Measurements from ENCODE around the gene CMTM4. TPM values are rescaled to one million over a fixed set of nuclear protein-coding genes. Genes with fewer than 3 reads are reported as not detected.

CMTM4 gene
- total and polyA plus RNA-seq, 11 donors, result 4.5 to 22.5 (median 12.2) TPM

- H3K9me3 ChIP-seq, result no peaks in the 10 kb centered on the region
- peaks cover 0 to 53% (median 29%) of the 10 kb centered on the region in 9 donors for H3K36me3 ChIP-seq
- 91 to 96% (median 94%) methylated on average over 43 to 54 of the region's 54 CpGs for WGBS, 4 donors
- no peak for ATAC-seq
- TF ChIP-seq CTCF (IDR thresholded peaks at IDR 0.05) (no peak), POLR2A (IDR thresholded peaks at IDR 0.05) (no peak)
- no peak within 1 kb of the TSS for H3K4me3 ChIP-seq
- no peak within 1 kb of the TSS for H3K27ac ChIP-seq
- peaks cover 0 to 18% (median 0%) of the 10 kb centered on the region in 12 donors for H3K4me1 ChIP-seq
- intact Hi-C loops (cut with DNase I), result no loop called here
- DNase-seq, result no peak
- H3K27me3 ChIP-seq, result no peaks in the 10 kb centered on the region
Measured at GRCh38 chr16:66566051-66566901, 130.3 kb downstream of the CMTM4 start, which contains the start of gene CMTM1. TSS of gene CMTM1 (plus strand) at chr16:66566439. CDS start at chr16:66566514, 75 bp downstream.

Other genes starting within 250 kb of the CMTM4 start
- gene TK2, start 146.6 kb downstream of the CMTM4 start, total RNA-seq, result 10 to 100 TPM; 13.9 to 29.4 (median 17.4) TPM
- 10 to 100 TPM in 1 of 2 donors, 1 to 10 TPM in 1; 9.4 to 10.5 TPM for gene TK2, start 146.6 kb downstream of the CMTM4 start, polyA plus RNA-seq
- 10 to 100 TPM in 2 of 9 donors, 1 to 10 TPM in 7; 4.1 to 28.9 (median 6.4) TPM for gene CKLF, start 144.2 kb downstream of the CMTM4 start, total RNA-seq
- 10 to 100 TPM in 1 of 2 donors, 1 to 10 TPM in 1; 4.9 to 18.8 TPM for gene CKLF, start 144.2 kb downstream of the CMTM4 start, polyA plus RNA-seq
- 1 to 10 TPM in 5 of 9 donors, under 1 TPM in 3, not detected in 1; 0.49 to 2.4 (median 1.1) TPM for gene CMTM1, start 130.3 kb downstream of the CMTM4 start, total RNA-seq
- under 1 TPM in 1 of 2 donors, not detected in 1; 0.40 TPM for gene CMTM1, start 130.3 kb downstream of the CMTM4 start, polyA plus RNA-seq
- gene CMTM2, start 117.3 kb downstream of the CMTM4 start, total RNA-seq, result under 1 TPM in 1 of 9 donors, not detected in 8; 0.52 TPM
- not detected for gene CMTM2, start 117.3 kb downstream of the CMTM4 start, polyA plus RNA-seq
- 10 to 100 TPM in 4 of 9 donors, 1 to 10 TPM in 5; 5.8 to 30.9 (median 9.6) TPM for gene CMTM3, start 92.0 kb downstream of the CMTM4 start, total RNA-seq
- gene CMTM3, start 92.0 kb downstream of the CMTM4 start, polyA plus RNA-seq, result 10 to 100 TPM in 1 of 2 donors, 1 to 10 TPM in 1; 6.5 to 13.5 TPM
- 100 to 1,000 TPM in 3 of 9 donors, 10 to 100 TPM in 6; 58.3 to 117 (median 88.6) TPM for gene DYNC1LI2, start 54.9 kb upstream of the CMTM4 start, total RNA-seq
- gene DYNC1LI2, start 54.9 kb upstream of the CMTM4 start, polyA plus RNA-seq, result 10 to 100 TPM; 38.3 to 53.2 TPM
- gene TERB1, start 104.8 kb upstream of the CMTM4 start, total RNA-seq, result not detected
- not detected for gene TERB1, start 104.8 kb upstream of the CMTM4 start, polyA plus RNA-seq
- 10 to 100 TPM; 25.6 to 39.3 (median 29.6) TPM for gene NAE1, start 134.2 kb upstream of the CMTM4 start, total RNA-seq
- gene NAE1, start 134.2 kb upstream of the CMTM4 start, polyA plus RNA-seq, result 10 to 100 TPM; 17.7 to 34.3 TPM
- gene CA7, start 147.7 kb upstream of the CMTM4 start, total RNA-seq, result not detected
- gene CA7, start 147.7 kb upstream of the CMTM4 start, polyA plus RNA-seq, result not detected
- 1 to 10 TPM; 2.1 to 7.5 (median 3.9) TPM for gene PDP2, start 183.8 kb upstream of the CMTM4 start, total RNA-seq
- gene PDP2, start 183.8 kb upstream of the CMTM4 start, polyA plus RNA-seq, result 1 to 10 TPM; 1.1 to 3.2 TPM
- under 1 TPM in 4 of 9 donors, not detected in 5; 0.13 to 0.44 (median 0.17) TPM for gene CDH16, start 222.1 kb upstream of the CMTM4 start, total RNA-seq
- gene CDH16, start 222.1 kb upstream of the CMTM4 start, polyA plus RNA-seq, result 1 to 10 TPM in 1 of 2 donors, under 1 TPM in 1; 0.08 to 1.6 TPM
- 100 to 1,000 TPM in 7 of 9 donors, 10 to 100 TPM in 2; 57.5 to 298 (median 143) TPM for gene RRAD, start 228.8 kb upstream of the CMTM4 start, total RNA-seq
- gene RRAD, start 228.8 kb upstream of the CMTM4 start, polyA plus RNA-seq, result 100 to 1,000 TPM; 152 to 277 TPM
- 100 to 1,000 TPM; 103 to 188 (median 110) TPM for gene CIAO2B, start 237.7 kb upstream of the CMTM4 start, total RNA-seq
- 100 to 1,000 TPM; 265 to 669 TPM for gene CIAO2B, start 237.7 kb upstream of the CMTM4 start, polyA plus RNA-seq
- gene CES2, start 238.8 kb upstream of the CMTM4 start, total RNA-seq, result 100 to 1,000 TPM in 4 of 9 donors, 10 to 100 TPM in 5; 56.0 to 157 (median 78.8) TPM
- 100 to 1,000 TPM in 1 of 2 donors, 10 to 100 TPM in 1; 40.9 to 125 TPM for gene CES2, start 238.8 kb upstream of the CMTM4 start, polyA plus RNA-seq